Aorta (tissue), 5 donors: ENCODE results near the gene ZDHHC13. TPM values are rescaled to one million over a fixed set of nuclear protein-coding genes. Genes with fewer than 3 reads are reported as not detected.
"Not testable (repeated sequence)": the region's sequence is repeated elsewhere in the genome, so short reads cannot be mapped to it uniquely, and the experiment has no call there.

Experiments used
- ATAC-seq: fragments of 200-7000 bp; cut with Tn5 transposase; one replicate; pipeline ENCODE4 v1.9.1; 2022; ENCODE audit warnings: moderate library complexity; ENCODE audit not compliant: low FRiP score
- DNase-seq, 2 donors: peaks; one replicate each; pipeline ENCODE4 v3.0.0-alpha.2; 2020
- H3K27ac ChIP-seq, 2 donors: one replicate each; pipeline ENCODE4 v1.5.1; 2013; ENCODE audit warnings: low read length in 2 of 2, mild to moderate bottlenecking in 2 of 2, moderate library complexity in 2 of 2, control low read depth in 1 of 2, inconsistent platforms in 1 of 2, low read depth in 1 of 2
- H3K27me3 ChIP-seq, 2 donors: one replicate each; pipeline ENCODE4 v1.6.1; 2013; ENCODE audit warnings: control low read depth in 1 of 2, low read length in 1 of 2, mild to moderate bottlenecking in 1 of 2, moderate library complexity in 1 of 2; ENCODE audit not compliant: insufficient read depth in 2 of 2, control insufficient read depth in 1 of 2
- H3K36me3 ChIP-seq, 2 donors: one replicate each; pipeline ENCODE4 v1.6.1; 2013; ENCODE audit warnings: control low read depth in 1 of 2, low read length in 1 of 2, mild to moderate bottlenecking in 1 of 2; ENCODE audit not compliant: insufficient read depth in 2 of 2, control insufficient read depth in 1 of 2
- H3K4me1 ChIP-seq, 2 donors: one replicate each; pipeline ENCODE4 v1.6.1; 2013; ENCODE audit warnings: low read length in 2 of 2, control low read depth in 1 of 2, mild to moderate bottlenecking in 1 of 2, moderate library complexity in 1 of 2; ENCODE audit not compliant: insufficient read depth in 2 of 2, control insufficient read depth in 1 of 2
- H3K4me3 ChIP-seq, 2 donors: one replicate each; pipeline ENCODE4 v1.5.1; 2013; ENCODE audit warnings: low read length in 2 of 2, control low read depth in 1 of 2, mild to moderate bottlenecking in 1 of 2
- H3K9me3 ChIP-seq: one replicate; pipeline ENCODE4 v1.6.1; 2013; ENCODE audit warnings: mild to moderate bottlenecking, low read length; ENCODE audit not compliant: control insufficient read depth
- WGBS, 2 donors: extraction: QIAGEN DNeasy Blood & Tissue Kit; methylation state at CpG; one replicate each; pipeline ENCODE4 v1.1.7; 2013; 5-methylcytosine and 5-hydroxymethylcytosine counted together
- intact Hi-C, 2 donors: fragments of 100-400 bp; cut with DNase I; formaldehyde crosslinking; loops; one replicate each; pipeline versions ENCODE4 v1.14.2 to v1.15.0; 2022
- polyA plus RNA-seq, 2 donors: library from polyadenylated mRNA; stranded (reverse); fragments of 200-250 nt; gene quantifications; one replicate each; pipeline ENCODE4 v1.2.3, GENCODE V29; 2013
- total RNA-seq, 2 donors: library from RNA; stranded (reverse); fragmentation: NEBNext Ultra II Directional; extraction: Animal tissue kit (Norgen Biotek cat#: 25700); gene quantifications; one replicate each; pipeline ENCODE4 v1.2.1, GENCODE V29; 2021
- donor health status: healthy with polysubstance abuse.
- donor health status: Bipolar disorder and iron deficiency.
- donor health status: DM: no; HTN: no; CAD: no.
- donor health status: DM: no; HTN: no; CAD: no.
- donor health status: DM: yes; HTN: yes; CAD: no.

Gene ZDHHC13
- total and polyA plus RNA-seq, 4 donors: 3.3 to 14.7 (median 7.7) TPM

- H3K27me3 ChIP-seq, ATAC-seq, DNase-seq, intact Hi-C loops, H3K36me3 ChIP-seq, H3K27ac ChIP-seq, H3K9me3 ChIP-seq, H3K4me1 ChIP-seq, H3K4me3 ChIP-seq: not testable (repeated sequence)
- 98 to 99% methylated on average over 4 of the region's 4 CpGs for WGBS, 2 donors
These were observed 19.9 kb downstream of the ZDHHC13 start for GRCh38 chr11:19136884-19137283.

- 66 to 81% methylated on average over 3 of the region's 3 CpGs for WGBS, 2 donors
- H3K9me3 ChIP-seq: no peaks in the 10 kb centered on the region
- DNase-seq (no peak), ATAC-seq (no peak)
- H3K27me3 ChIP-seq: no peaks in the 10 kb centered on the region
- H3K27ac ChIP-seq: no peak overlapping the region
- intact Hi-C loops: no loop called here
- H3K4me1 ChIP-seq: no peaks in the 10 kb centered on the region
- no peak overlapping the region for H3K4me3 ChIP-seq
- peaks cover 2 to 6% of the 10 kb centered on the region in 2 donors for H3K36me3 ChIP-seq
These were observed 28.4 kb downstream of the ZDHHC13 start for GRCh38 chr11:19145319-19145718.

GRCh38 chr11:19156892-19157291 is 39.9 kb downstream of the ZDHHC13 start:
- Histone ChIP-seq H3K27me3 (no peaks in the 10 kb centered on the region), H3K27ac (no peak overlapping the region), H3K4me3 (no peak overlapping the region), H3K36me3 (no peaks in the 10 kb centered on the region), H3K4me1 (no peaks in the 10 kb centered on the region), H3K9me3 (no peaks in the 10 kb centered on the region)
- ATAC-seq: no peak
- no peak for DNase-seq
- WGBS, 2 donors: 56 to 72% methylated on average over 3 of the region's 3 CpGs
- intact Hi-C loops: no loop called here

GRCh38 chr11:19160847-19161246 is 43.9 kb downstream of the ZDHHC13 start:
- intact Hi-C loops: no loop called here
- no peak overlapping the region for H3K27ac ChIP-seq
- no peaks in the 10 kb centered on the region for H3K27me3 ChIP-seq
- DNase-seq (no peak), ATAC-seq (no peak)
- no peak overlapping the region for H3K4me3 ChIP-seq
- WGBS, 2 donors: 94 to 95% methylated on average over 6 of the region's 6 CpGs
- H3K36me3 ChIP-seq: peaks cover 4 to 6% of the 10 kb centered on the region in 2 donors
- no peaks in the 10 kb centered on the region for H3K9me3 ChIP-seq
- H3K4me1 ChIP-seq: no peaks in the 10 kb centered on the region

GRCh38 chr11:19161651-19162050 is 44.7 kb downstream of the ZDHHC13 start:
- Histone ChIP-seq H3K4me3 (no peak overlapping the region), H3K27ac (no peak overlapping the region), H3K36me3 (peaks cover 4 to 6% of the 10 kb centered on the region in 2 donors), H3K9me3 (no peaks in the 10 kb centered on the region), H3K4me1 (no peaks in the 10 kb centered on the region), H3K27me3 (no peaks in the 10 kb centered on the region)
- DNase-seq: no peak
- intact Hi-C loops: no loop called here
- ATAC-seq: no peak
- WGBS, 2 donors: 94 to 97% methylated on average over 2 of the region's 2 CpGs

DNA sequence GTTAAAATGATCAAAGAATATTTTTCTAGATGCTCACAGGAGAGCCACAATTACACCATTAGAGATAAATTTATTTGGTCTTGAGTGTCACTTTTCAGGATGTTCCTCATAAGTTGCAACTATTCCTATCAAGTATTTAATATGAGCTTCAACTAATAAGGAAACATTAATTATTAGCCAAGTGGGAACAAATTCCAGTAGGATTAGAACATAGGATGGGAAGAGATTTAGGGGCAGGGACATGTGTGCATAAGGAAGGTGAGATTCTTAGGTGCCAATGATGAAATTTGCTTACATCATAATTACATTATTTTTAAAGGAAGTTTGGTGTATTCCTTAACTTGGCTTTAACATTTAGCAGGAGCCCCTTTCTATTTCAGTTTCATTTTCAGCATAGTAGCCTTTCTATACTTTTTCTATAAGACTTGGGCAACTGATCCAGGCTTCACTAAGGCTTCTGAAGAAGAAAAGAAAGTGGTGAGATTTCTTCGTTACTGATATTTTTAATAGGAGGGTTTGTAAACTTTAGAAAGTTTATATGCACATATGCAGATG is 46.1 kb downstream of the ZDHHC13 start:
- WGBS, 2 donors: 95 to 98% methylated on average over 1 of the region's 1 CpG
- Histone ChIP-seq H3K27ac (no peak overlapping the region), H3K27me3 (no peaks in the 10 kb centered on the region), H3K9me3 (no peaks in the 10 kb centered on the region), H3K4me1 (no peaks in the 10 kb centered on the region), H3K4me3 (no peak overlapping the region), H3K36me3 (peaks cover 6% of the 10 kb centered on the region in 2 donors)
- DNase-seq (no peak), ATAC-seq (no peak)
- intact Hi-C loops: no loop called here

DNA sequence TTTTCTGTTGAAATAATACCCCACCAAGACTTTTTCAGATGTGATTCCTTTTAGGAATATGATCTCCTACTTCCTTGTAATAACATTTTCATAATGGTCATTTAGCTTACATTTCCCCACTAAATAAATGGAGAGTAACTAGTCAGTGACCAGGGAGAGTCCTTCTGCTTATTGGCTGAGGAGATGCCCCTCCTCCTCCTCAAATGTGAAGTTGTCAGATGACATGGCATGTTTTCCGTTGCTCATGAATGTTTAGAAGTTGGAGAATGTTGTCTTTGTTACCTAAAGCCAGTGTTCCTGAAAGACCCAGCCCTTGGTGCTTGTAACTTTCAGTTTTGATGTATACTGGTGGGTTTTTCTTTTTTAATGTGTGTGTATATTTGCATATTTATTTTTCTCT is 46.6 kb downstream of the ZDHHC13 start:
- ATAC-seq (no peak), DNase-seq (no peak)
- WGBS, 2 donors: 91 to 95% methylated on average over 1 of the region's 1 CpG
- Histone ChIP-seq H3K4me1 (no peaks in the 10 kb centered on the region), H3K36me3 (peaks cover 6% of the 10 kb centered on the region in 2 donors), H3K27ac (no peak overlapping the region), H3K4me3 (no peak overlapping the region), H3K9me3 (no peaks in the 10 kb centered on the region), H3K27me3 (no peaks in the 10 kb centered on the region)
- intact Hi-C loops: no loop called here

GRCh38 chr11:19164230-19164855 is 47.4 kb downstream of the ZDHHC13 start:
- peaks cover 6% of the 10 kb centered on the region in 2 donors for H3K36me3 ChIP-seq
- intact Hi-C loops: no loop called here
- WGBS, 2 donors: 94% methylated on average over 4 of the region's 4 CpGs

GRCh38 chr11:19164881-19165280 is 47.9 kb downstream of the ZDHHC13 start:
- peaks cover 8% of the 10 kb centered on the region in 2 donors for H3K36me3 ChIP-seq
- intact Hi-C loops: no loop called here
- H3K9me3 ChIP-seq: no peaks in the 10 kb centered on the region
- no peak overlapping the region for H3K4me3 ChIP-seq
- 91 to 94% methylated on average over 2 of the region's 2 CpGs for WGBS, 2 donors
- DNase-seq: no peak
- ATAC-seq: no peak
- H3K4me1 ChIP-seq: no peaks in the 10 kb centered on the region
- no peak overlapping the region for H3K27ac ChIP-seq
- no peaks in the 10 kb centered on the region for H3K27me3 ChIP-seq

More at GRCh38 chr11:19164230-19164855, 47.4 kb downstream of the ZDHHC13 start:
- no peak for ATAC-seq
- H3K9me3 ChIP-seq: no peaks in the 10 kb centered on the region
- no peaks in the 10 kb centered on the region for H3K4me1 ChIP-seq
- no peak for DNase-seq
- H3K27ac ChIP-seq: no peak overlapping the region
- H3K27me3 ChIP-seq: no peaks in the 10 kb centered on the region
- no peak overlapping the region for H3K4me3 ChIP-seq
